ENCODE data around the gene APELA. TPM values are rescaled to one million over a fixed set of nuclear protein-coding genes. Genes with fewer than 3 reads are reported as not detected.
"Not testable (repeated sequence)": the region's sequence is repeated elsewhere in the genome, so short reads cannot be mapped to it uniquely, and the experiment has no call there.

The APELA gene
- total RNA-seq, 1 donor from 2014 or later, result 0.56 TPM

- H3K27ac Mint-ChIP-seq (ENCODE audit: unreplicated experiment), result no peak overlapping the region
- H3K36me3 Mint-ChIP-seq (ENCODE audit: low read depth), result no peaks in the 10 kb centered on the region
- TF ChIP-seq CTCF (conservative IDR thresholded peaks at IDR 0.05), result no peak
- no peak for DNase-seq (ENCODE audit: low read depth, low spot score)
- peaks cover 4% of the 10 kb centered on the region for H3K9me3 Mint-ChIP-seq
- H3K27me3 Mint-ChIP-seq (ENCODE audit: low read depth), result no peaks in the 10 kb centered on the region
- H3K4me3 Mint-ChIP-seq, result no peak overlapping the region
- no peaks in the 10 kb centered on the region for H3K4me1 Mint-ChIP-seq
Observed at GRCh38 chr4:164902608-164903007, 25.6 kb downstream of the APELA start.

- H3K36me3 Mint-ChIP-seq (ENCODE audit: low read depth), result no peaks in the 10 kb centered on the region
- H3K4me1 Mint-ChIP-seq, result no peaks in the 10 kb centered on the region
- no peaks in the 10 kb centered on the region for H3K27me3 Mint-ChIP-seq (ENCODE audit: low read depth)
- H3K4me3 Mint-ChIP-seq, result no peak overlapping the region
- DNase-seq (ENCODE audit: low read depth, low spot score), result no peak
- TF ChIP-seq CTCF (conservative IDR thresholded peaks at IDR 0.05), result no peak
- H3K27ac Mint-ChIP-seq (ENCODE audit: unreplicated experiment), result no peak overlapping the region
- peaks cover 4% of the 10 kb centered on the region for H3K9me3 Mint-ChIP-seq
Observed at GRCh38 chr4:164904336-164904735, 27.4 kb downstream of the APELA start.

GRCh38 chr4:164904941-164905340 is 28.0 kb downstream of the APELA start:
- Mint-ChIP-seq H3K36me3 (ENCODE audit: low read depth) (no peaks in the 10 kb centered on the region), H3K27me3 (ENCODE audit: low read depth) (no peaks in the 10 kb centered on the region), H3K4me3 (no peak overlapping the region), H3K4me1 (no peaks in the 10 kb centered on the region), H3K9me3 (peaks cover 1% of the 10 kb centered on the region), H3K27ac (ENCODE audit: unreplicated experiment) (no peak overlapping the region)
- DNase-seq (ENCODE audit: low read depth, low spot score), result no peak
- TF ChIP-seq CTCF (conservative IDR thresholded peaks at IDR 0.05), result no peak

GRCh38 chr4:164906368-164906767 is 29.4 kb downstream of the APELA start:
- DNase-seq (ENCODE audit: low read depth, low spot score), result no peak
- Mint-ChIP-seq H3K4me3 (no peak overlapping the region), H3K4me1 (no peaks in the 10 kb centered on the region), H3K36me3 (ENCODE audit: low read depth) (no peaks in the 10 kb centered on the region), H3K9me3 (no peaks in the 10 kb centered on the region), H3K27ac (ENCODE audit: unreplicated experiment) (no peak overlapping the region), H3K27me3 (ENCODE audit: low read depth) (no peaks in the 10 kb centered on the region)
- TF ChIP-seq CTCF (conservative IDR thresholded peaks at IDR 0.05), result no peak

- DNase-seq (ENCODE audit: low read depth, low spot score); H3K27ac Mint-ChIP-seq (ENCODE audit: unreplicated experiment); H3K36me3 Mint-ChIP-seq (ENCODE audit: low read depth); H3K4me1 Mint-ChIP-seq; H3K9me3 Mint-ChIP-seq; H3K27me3 Mint-ChIP-seq (ENCODE audit: low read depth); H3K4me3 Mint-ChIP-seq: not testable (repeated sequence)
Observed at GRCh38 chr4:164913506-164913905, 36.5 kb downstream of the APELA start.

GRCh38 chr4:164918956-164919355 is 42.0 kb downstream of the APELA start:
- Mint-ChIP-seq H3K9me3 (peaks cover 3% of the 10 kb centered on the region), H3K27ac (ENCODE audit: unreplicated experiment) (no peak overlapping the region), H3K36me3 (ENCODE audit: low read depth) (peaks cover 3% of the 10 kb centered on the region), H3K4me3 (no peak overlapping the region), H3K27me3 (ENCODE audit: low read depth) (no peaks in the 10 kb centered on the region), H3K4me1 (no peaks in the 10 kb centered on the region)
- no peak for DNase-seq (ENCODE audit: low read depth, low spot score)
- no peak for TF ChIP-seq CTCF (conservative IDR thresholded peaks at IDR 0.05)

Measured in neural crest cell (in vitro differentiated cells).